ENCODE data around the gene MLN. TPM values are rescaled to one million over a fixed set of nuclear protein-coding genes. Genes with fewer than 3 reads are reported as not detected.

The MLN gene
- total and polyA plus RNA-seq, 10 donors: not detected

DNA sequence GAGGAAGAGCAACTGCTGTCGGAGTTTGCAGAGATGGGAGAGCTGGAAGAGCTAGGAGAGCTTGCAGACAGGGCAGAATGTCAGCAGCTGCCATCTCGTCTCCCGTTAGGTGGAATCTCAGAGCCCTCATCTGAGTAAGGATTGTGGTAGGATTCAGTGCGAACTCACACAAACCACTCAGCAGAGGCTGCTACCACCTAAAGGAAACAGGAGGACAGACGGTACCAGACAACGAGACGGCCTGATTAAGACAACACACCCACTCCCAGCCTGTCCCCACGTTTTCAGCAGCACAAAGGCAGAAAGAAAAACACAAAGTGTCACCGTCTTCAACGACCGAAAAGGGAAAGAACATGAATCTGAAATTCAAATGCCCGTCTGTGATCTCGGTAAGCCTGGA lies 19.0 kb downstream of the MLN start:
- 71 to 84% (median 82%) methylated on average over 13 of the region's 13 CpGs for WGBS, 5 donors
- H3K9me3 ChIP-seq: no peaks in the 10 kb centered on the region
- H3K4me3 ChIP-seq: no peak overlapping the region
- peak overlapping the region in 3 of 8 donors; percentile 11 to 100 (median 99) for H3K27ac ChIP-seq
- H3K27me3 ChIP-seq (replicated peaks in 1 of 7): no peaks in the 10 kb centered on the region
- TF ChIP-seq POLR2AphosphoS5 (IDR thresholded peaks at IDR 0.05) (no peak), POLR2A (IDR thresholded peaks at IDR 0.05) (no peak)
- TF ChIP-seq, protein P1, sequence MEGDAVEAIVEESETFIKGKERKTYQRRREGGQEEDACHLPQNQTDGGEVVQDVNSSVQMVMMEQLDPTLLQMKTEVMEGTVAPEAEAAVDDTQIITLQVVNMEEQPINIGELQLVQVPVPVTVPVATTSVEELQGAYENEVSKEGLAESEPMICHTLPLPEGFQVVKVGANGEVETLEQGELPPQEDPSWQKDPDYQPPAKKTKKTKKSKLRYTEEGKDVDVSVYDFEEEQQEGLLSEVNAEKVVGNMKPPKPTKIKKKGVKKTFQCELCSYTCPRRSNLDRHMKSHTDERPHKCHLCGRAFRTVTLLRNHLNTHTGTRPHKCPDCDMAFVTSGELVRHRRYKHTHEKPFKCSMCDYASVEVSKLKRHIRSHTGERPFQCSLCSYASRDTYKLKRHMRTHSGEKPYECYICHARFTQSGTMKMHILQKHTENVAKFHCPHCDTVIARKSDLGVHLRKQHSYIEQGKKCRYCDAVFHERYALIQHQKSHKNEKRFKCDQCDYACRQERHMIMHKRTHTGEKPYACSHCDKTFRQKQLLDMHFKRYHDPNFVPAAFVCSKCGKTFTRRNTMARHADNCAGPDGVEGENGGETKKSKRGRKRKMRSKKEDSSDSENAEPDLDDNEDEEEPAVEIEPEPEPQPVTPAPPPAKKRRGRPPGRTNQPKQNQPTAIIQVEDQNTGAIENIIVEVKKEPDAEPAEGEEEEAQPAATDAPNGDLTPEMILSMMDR (IDR thresholded peaks at IDR 0.05 in 8 of 11, conservative IDR thresholded peaks at IDR 0.05 in 3 of 11): no peak
- H3K36me3 ChIP-seq: peaks cover 4 to 74% (median 49%) of the 10 kb centered on the region in 6 donors
- no peak for DNase-seq
- H3K4me1 ChIP-seq: peaks cover 39 to 70% (median 49%) of the 10 kb centered on the region in 6 donors
- intact Hi-C loops (cut with DNase I; ENCODE audit: low total_unique reads): no loop called here

DNA sequence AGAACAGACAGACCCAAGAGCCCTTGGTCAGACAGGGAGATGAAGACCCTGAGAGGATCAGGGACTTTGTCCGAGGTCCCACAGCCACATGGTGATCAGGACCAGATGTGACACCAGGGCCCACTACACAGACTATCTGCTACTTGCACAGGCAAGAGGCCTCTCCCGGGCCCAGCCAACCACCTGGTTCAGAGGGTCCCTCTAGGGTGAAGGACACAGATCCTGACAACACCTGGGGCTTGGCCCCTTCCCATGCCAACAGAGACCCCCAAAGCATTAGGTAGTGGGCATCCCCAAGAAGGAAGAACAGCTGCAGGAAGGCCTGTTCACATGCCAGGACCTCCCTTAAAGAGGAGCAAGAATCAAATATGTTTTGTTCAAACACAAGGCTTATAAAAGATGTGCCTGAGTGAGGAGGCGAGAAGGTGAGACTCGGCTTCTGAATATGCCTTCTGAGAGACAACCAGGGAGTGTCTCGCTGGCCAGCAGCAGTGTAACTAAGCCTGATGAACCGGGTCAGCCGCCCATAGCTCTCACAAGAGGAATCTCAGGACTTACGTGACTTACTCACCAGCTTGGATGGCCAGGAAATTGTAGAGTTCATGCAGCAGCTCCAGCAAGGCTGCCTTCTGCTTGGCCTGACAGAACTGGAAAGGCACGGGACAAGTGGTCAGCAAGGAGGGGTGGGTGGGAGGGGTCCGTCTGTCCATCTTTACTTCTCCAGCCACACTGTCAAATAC lies 19.9 kb downstream of the MLN start:
- H3K9me3 ChIP-seq: no peaks in the 10 kb centered on the region
- intact Hi-C loops (cut with DNase I; ENCODE audit: low total_unique reads): no loop called here
- peak overlapping the region in 2 of 8 donors; percentile 11 to 18 for H3K27ac ChIP-seq
- WGBS, 5 donors: 89 to 94% (median 93%) methylated on average over 10 of the region's 10 CpGs
- peaks cover 6 to 83% (median 58%) of the 10 kb centered on the region in 6 donors for H3K36me3 ChIP-seq
- TF ChIP-seq, protein P1 (IDR thresholded peaks at IDR 0.05 in 8 of 11, conservative IDR thresholded peaks at IDR 0.05 in 3 of 11): no peak
- TF ChIP-seq POLR2A (IDR thresholded peaks at IDR 0.05) (no peak), POLR2AphosphoS5 (IDR thresholded peaks at IDR 0.05) (no peak)
- H3K4me1 ChIP-seq: peaks cover 37 to 63% (median 42%) of the 10 kb centered on the region in 6 donors
- H3K27me3 ChIP-seq (replicated peaks in 1 of 7): no peaks in the 10 kb centered on the region
- no peak overlapping the region for H3K4me3 ChIP-seq
- DNase-seq: no peak

DNA sequence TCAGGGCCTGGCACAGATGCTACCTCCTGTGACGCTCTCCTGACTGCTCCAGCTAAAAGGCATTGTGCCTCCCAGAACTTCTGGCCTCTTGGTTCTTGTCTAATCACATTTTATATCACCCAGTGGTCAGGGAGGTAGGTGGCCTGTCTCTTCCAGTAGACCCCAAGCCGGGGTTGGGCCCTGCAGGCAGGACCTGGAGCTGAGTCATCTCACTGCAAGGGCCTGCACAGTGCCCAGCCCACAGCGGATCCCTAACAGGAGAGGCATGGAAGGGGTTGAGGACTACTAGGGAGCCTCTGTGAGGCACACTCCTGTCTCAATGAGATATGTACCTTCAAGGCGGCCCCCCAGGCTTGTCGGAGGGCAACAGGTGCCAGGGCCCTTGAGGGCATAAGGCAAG lies 21.2 kb downstream of the MLN start:
- TF ChIP-seq, protein P1 (IDR thresholded peaks at IDR 0.05 in 8 of 11, conservative IDR thresholded peaks at IDR 0.05 in 3 of 11): no peak
- TF ChIP-seq POLR2A (IDR thresholded peaks at IDR 0.05) (no peak), POLR2AphosphoS5 (IDR thresholded peaks at IDR 0.05) (no peak)
- Histone ChIP-seq H3K27me3 (replicated peaks in 1 of 7) (no peaks in the 10 kb centered on the region), H3K36me3 (peaks cover 6 to 96% (median 72%) of the 10 kb centered on the region in 6 donors), H3K9me3 (no peaks in the 10 kb centered on the region), H3K4me1 (peaks cover 32 to 56% (median 36%) of the 10 kb centered on the region in 6 donors), H3K4me3 (no peak overlapping the region), H3K27ac (no peak overlapping the region)
- WGBS, 5 donors: 96 to 100% (median 96%) methylated on average over 5 of the region's 5 CpGs
- intact Hi-C loops (cut with DNase I; ENCODE audit: low total_unique reads): no loop called here
- DNase-seq: no peak

DNA sequence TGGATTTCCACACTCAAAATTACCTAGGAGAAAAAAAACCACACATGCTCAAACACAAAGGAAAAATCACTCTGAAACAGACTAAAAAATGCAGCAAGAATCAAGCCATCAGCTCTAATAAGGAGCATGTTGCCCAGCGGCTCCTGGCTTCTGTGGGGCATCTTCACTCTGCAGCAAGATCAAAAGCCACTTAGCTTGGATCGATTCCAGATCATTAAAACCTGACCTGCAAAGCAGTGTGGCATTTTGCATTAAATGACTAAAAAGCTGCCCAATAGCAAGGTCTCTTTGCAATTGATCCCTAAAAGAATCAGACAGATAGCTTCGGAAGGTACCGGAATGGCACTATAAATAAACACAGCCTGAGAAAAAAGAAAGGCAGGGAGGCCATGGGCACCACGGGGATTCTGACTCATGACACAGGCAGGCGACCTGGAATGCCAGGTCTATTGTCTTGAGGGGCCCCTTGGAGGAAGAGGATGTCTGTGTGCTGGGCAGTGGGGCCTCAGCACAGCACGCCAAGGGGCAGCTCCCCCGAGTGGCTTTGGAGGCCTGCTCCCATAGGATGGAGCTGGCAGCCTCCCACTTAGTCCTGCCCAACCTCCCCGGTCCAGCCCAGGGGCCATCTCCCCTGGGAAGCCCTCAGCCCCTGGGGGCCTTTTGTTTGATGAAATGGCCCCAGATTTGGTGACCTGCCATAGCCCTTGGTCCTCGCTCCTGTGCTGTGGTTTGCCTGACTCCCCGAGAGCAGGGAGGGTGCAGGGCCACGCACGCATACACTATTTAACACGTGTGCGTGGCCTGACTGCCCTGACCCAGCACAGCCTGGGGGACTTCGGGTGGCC lies 22.4 kb downstream of the MLN start:
- intact Hi-C loops (cut with DNase I; ENCODE audit: low total_unique reads): no loop called here
- H3K27ac ChIP-seq: no peak overlapping the region
- H3K4me3 ChIP-seq: no peak overlapping the region
- TF ChIP-seq POLR2AphosphoS5 (IDR thresholded peaks at IDR 0.05): peak in 1 of 3 donors; percentile 68
- no peak for TF ChIP-seq POLR2A (IDR thresholded peaks at IDR 0.05)
- H3K27me3 ChIP-seq (replicated peaks in 1 of 7): no peaks in the 10 kb centered on the region
- peaks cover 6 to 100% (median 84%) of the 10 kb centered on the region in 6 donors for H3K36me3 ChIP-seq
- no peaks in the 10 kb centered on the region for H3K9me3 ChIP-seq
- 78 to 88% (median 83%) methylated on average over 11 to 16 of the region's 16 CpGs for WGBS, 5 donors
- H3K4me1 ChIP-seq: peaks cover 20 to 44% (median 24%) of the 10 kb centered on the region in 6 donors
- DNase-seq: no peak
